ENCODE data around the gene PHACTR2. TPM values are rescaled to one million over a fixed set of nuclear protein-coding genes. Genes with fewer than 3 reads are reported as not detected.
"Not testable (repeated sequence)": the region's sequence is repeated elsewhere in the genome, so short reads cannot be mapped to it uniquely, and the experiment has no call there.

PHACTR2 gene
- total RNA-seq, 1 experiment from 2014 or later = 10.2 TPM

DNA sequence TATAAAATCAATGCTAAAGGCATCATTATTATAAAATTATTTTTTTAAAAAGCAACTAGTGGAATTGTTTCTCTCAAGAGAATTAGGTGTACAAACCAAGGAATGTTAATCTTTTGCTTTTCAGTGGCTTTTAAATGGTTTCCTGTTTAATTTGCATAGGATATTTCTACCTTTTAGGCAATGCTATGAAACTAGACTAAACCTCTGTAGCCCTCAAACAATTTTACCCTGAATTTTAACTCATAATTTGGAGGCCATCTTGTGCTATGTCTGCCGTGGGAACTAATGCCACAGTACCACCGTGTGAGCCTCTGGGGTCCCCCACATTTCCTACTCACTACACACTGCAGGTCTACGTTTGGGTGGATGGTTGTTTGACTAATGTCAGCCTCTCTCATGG is 20.6 kb downstream of the PHACTR2 start:
- DNase-seq (ENCODE audit: low spot score) = no peak

GRCh38 chr6:143698759-143699429 is 21.1 kb downstream of the PHACTR2 start:
- peak; percentile 10 for DNase-seq (ENCODE audit: low spot score)

DNA sequence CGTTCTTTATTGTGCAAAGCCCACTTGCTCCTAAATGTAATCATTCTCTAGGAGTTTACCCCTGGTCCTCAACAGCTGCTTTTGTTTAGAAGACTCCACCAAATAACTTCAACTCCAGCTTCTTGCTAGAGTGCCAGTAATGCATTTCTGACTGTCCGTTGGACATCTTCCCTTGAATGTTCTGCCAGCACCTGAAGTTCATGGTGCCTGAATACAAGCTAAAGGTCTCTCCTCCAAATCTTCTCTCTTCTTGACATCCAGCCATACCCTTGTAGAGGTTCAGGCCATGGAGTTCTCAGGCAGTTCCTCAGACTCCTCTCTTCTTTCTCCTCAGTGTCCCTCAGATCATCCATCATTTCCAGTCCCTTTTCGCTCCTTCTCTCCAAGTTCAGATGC is 21.7 kb downstream of the PHACTR2 start:
- no peak for DNase-seq (ENCODE audit: low spot score)

DNA sequence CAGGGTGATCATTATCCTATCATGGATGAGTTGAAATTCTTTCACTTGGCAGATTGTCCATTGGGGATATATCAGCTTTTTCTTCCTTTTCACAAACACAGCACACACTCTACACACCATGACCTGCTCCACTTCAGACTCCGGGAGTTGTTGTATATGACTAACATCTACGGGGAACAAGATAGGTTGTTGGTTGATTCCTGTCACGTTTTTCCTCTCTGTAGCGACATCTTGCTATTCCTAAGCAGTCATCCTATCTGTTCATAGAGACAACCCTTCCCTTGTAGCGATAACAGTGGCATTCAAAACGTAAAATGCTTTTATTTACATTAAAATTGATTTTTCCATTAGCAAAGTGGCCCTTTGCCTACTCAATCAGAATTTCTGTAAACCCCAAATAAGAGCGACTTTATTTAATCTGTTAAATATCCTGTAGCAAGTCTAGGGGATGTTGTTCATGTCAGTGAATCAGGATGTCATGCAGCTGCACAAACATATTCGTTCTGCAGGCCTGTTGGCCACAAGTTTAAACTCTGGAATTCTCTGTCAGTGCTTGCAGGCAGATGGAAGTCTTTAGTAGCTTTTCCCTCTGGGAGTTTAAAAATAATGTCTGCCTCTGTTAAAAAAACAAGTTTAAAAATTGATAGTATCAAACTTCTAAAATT is 23.1 kb downstream of the PHACTR2 start:
- no peak for DNase-seq (ENCODE audit: low spot score)

- DNase-seq (ENCODE audit: low spot score) = no peak
Measured at GRCh38 chr6:143701349-143702234, 23.8 kb downstream of the PHACTR2 start.

DNA sequence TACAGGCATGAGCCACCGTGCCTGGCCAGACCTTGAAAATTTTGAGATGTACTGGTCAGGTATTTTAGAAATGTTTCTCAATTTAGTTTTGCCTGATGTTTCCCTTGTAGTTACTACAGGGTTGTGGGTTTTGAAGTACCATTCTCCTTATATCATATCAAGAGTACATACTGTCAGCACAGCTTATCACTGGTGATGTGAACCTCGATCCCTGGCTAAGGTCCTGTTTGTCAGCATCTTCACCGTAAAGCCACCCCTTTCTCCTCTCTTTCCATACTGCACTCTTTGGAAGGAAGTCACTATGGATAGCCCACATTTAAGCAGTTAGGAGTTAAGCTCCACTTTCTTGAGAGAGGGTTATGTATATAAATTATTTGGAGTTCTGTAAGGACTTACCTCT is 27.8 kb downstream of the PHACTR2 start:
- no peak for DNase-seq (ENCODE audit: low spot score)

DNA sequence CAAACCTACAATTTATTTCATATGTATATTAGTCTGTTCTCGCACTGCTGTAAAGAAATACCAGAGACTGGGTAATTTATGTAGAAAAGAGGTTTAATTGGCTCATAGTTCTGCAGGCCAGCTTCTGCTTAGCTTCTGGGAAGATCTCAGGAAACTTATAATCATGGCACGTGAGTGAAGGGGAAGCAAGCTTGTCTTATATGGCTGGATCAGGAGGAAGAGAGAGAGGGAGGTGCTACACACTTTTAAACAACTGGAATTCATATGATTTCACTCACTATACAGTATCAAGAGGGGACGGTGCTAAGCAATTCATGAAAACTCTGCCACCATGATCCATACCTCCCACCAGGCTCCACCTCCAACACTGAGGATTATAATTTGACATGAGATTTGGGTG is 29.9 kb downstream of the PHACTR2 start:
- no peak for DNase-seq (ENCODE audit: low spot score)

DNA sequence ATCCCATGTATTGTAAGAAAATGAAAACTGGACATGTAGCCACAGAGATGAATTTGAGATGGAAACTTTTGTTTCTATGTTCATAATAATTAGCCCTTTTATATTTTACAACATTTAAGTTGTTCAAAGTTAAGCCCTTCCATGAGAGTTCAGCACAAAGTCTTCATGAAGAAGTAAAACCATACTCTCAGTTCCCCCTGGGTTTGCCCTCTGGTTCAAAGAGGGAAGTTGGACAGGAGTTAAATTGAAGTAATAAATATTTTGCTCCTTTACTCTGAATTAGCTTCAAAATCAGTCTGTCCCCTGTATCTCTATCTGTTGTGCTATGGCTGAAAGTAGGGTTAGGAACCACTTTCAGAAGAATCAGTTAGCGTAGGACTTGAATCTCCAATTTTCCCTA is 31.1 kb downstream of the PHACTR2 start:
- DNase-seq (ENCODE audit: low spot score) = no peak

GRCh38 chr6:143711714-143712113 is 33.9 kb downstream of the PHACTR2 start:
- no peak for DNase-seq (ENCODE audit: low spot score)

DNA sequence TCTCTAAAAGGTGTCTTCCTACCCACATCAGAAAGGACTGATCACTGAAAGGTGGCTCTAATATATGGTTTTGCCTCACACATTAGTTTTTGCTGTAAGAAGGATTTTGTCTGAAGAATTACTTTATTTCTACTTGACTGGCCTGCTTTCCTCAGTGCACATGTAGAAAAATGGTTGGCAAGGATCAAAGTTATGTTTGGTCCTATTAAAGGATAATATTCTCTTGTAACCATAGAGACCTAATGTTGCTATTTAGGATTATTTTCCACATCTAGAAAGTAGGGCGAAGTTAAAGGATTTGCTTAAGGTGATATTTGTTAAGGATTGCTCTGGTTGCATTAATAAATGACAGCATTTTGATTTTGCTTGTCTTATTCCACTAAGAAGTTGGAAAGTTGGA is 40.7 kb downstream of the PHACTR2 start:
- no peak for DNase-seq (ENCODE audit: low spot score)

- peak; percentile 30 for DNase-seq (ENCODE audit: low spot score)
Measured at GRCh38 chr6:143721642-143722041, 43.9 kb downstream of the PHACTR2 start.

- DNase-seq (ENCODE audit: low spot score) = no peak
Measured at GRCh38 chr6:143724876-143725275, 47.1 kb downstream of the PHACTR2 start.

GRCh38 chr6:143726015-143726647 is 48.4 kb downstream of the PHACTR2 start:
- DNase-seq (ENCODE audit: low spot score) = no peak

DNA sequence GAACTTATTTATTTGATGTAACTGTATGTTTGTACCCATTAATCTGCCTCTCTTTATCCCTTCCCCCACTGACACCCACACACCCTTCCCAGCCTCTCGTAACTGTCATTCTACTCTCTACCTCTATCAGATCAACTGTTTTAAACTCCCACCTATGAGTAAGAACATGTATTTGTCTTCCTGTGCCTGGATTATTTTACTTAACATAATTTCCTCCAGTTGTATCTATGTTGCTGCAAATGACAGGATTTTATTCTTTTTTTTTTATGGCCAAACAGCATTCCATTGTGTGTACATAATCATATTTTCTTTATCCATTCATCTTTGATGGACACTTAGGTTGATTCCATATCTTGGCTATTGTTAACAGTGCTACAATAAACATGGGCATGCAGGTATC is 49.3 kb downstream of the PHACTR2 start:
- no peak for DNase-seq (ENCODE audit: low spot score)

GRCh38 chr6:143731789-143732188 is 54.0 kb downstream of the PHACTR2 start:
- DNase-seq (ENCODE audit: low spot score) = no peak

DNA sequence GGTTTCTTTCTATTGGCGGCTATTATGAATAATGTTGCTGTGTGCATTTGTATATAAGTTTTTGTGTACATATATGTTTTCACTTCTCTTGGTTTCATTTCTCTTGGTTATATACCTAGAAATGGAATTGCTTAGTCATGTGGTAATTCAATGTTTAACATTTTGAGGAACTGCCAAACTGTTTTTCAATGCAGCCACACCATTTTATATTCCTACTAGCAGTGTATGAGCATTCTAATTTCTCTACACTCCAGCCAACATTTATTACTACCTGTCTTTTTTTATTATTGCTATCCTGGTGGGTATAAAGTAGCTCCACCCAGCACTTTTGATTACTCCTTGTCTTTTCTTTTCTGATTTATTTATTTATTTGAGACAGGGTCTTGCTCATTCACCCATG is 54.8 kb downstream of the PHACTR2 start:
- no peak for DNase-seq (ENCODE audit: low spot score)

DNA sequence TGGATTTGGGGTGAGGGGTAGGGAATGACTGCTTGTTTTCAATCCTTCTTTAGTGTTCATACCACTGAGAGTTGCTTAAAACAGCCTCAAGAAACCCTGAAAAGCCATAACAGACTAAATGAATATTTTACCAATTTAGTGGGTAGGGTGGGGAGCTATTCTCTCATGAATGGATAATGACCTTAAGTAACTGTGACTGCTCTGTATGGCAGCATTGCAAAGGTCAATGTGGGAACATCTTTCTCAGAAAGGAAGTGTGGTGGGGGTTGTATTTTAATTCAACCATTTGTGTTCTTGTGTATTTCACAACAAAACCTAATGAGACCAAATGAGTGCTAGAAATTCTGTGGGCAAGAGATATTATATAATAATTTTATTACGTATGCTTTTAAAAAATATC is 55.7 kb downstream of the PHACTR2 start:
- DNase-seq (ENCODE audit: low spot score) = no peak

DNA sequence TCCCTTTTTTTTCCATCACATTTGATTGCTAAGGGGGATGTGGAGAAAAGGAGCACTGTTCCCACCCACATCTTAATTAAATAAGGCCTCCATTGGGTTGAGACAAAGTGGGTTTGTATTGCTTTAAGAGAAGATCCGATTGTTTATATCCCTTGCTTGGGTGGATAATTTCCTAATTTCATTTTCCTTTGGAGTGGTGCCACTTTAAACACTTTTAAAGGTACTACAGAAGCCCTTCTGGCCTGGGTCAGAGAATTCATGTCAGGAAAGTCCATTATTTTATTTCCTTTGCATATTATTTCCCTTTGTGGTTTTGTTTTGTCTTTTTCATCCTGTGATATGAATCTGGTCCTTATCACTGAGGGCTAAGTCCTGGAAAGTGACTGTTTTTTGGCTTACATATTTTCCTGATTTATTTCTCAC is 56.9 kb downstream of the PHACTR2 start:
- no peak for DNase-seq (ENCODE audit: low spot score)

- DNase-seq (ENCODE audit: low spot score) = not testable (repeated sequence)
Measured at GRCh38 chr6:143738072-143738690, 60.4 kb downstream of the PHACTR2 start.

DNA sequence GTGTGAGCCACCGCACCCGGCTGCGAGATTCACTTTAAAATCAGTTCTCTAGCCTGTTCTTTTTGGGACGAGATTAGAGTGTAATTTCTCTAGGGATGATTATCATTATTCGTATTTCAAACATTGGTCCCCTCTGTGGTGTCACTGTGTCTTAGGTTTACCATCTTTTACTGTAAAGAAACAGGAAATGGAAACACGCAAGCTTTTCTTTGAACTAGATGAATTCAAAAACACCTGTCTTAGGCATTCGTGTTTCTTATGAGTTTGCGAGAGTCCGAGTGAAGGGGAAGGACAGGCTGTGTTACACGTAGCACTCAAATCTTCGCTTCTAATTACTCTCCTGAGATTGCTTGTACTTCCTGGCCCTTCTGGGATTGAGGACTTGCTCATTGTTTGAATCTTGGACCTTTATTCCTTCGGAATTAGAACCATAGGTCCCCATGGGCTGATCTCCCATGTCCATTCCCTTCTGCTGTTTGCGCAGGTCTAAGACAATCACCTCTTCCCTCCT is 61.6 kb downstream of the PHACTR2 start:
- DNase-seq (ENCODE audit: low spot score) = no peak

DNA sequence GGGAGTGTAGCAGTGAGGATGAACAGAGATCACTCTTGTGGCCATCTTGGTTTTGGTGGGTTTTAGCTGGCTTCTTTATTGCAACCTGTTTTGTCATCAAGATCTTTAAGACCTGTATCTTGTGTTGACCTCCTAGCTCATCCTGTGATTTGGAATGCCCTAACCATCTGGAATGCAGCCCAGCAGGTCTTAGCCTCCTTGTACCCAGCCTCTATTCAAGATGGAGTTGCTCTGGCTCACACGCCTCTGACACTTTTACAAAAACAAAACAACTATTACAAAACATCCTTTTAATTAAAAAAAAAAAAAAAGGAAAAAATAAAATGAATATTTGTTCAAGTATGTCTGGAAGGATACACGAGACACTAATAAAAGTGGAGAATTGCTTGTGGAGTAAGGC is 62.4 kb downstream of the PHACTR2 start:
- no peak for DNase-seq (ENCODE audit: low spot score)

Data from HT-29 (cell line).